Heart right ventricle (tissue), 16 donors: Measurements from ENCODE around the gene ADORA1. TPM values are rescaled to one million over a fixed set of nuclear protein-coding genes. Genes with fewer than 3 reads are reported as not detected.

ENCODE experiments used
- ATAC-seq, 8 donors: fragments of 200-7000 bp; cut with Tn5 transposase; one replicate each; pipeline ENCODE4 v1.9.1; 2020; ENCODE audit warnings: mild to moderate bottlenecking in 8 of 8, moderate library complexity in 8 of 8, moderate number of reproducible peaks in 1 of 8
- DNase-seq, 2 donors: peaks; one replicate each; pipeline ENCODE4 v3.0.0-alpha.2; 2020
- H3K27ac ChIP-seq, 10 donors: fragments of 200-600 bp; sonication (generic) in 2 of 10; one replicate each; pipeline versions ENCODE4 v1.5.0 to v1.8.0; 2020 to 2022; ENCODE audit warnings: mild to moderate bottlenecking in 3 of 10
- H3K27me3 ChIP-seq, 7 donors: fragments of 200-600 bp; one replicate each; pipeline ENCODE4 v1.8.0; 2021 to 2022; ENCODE audit warnings: mild to moderate bottlenecking in 2 of 7
- H3K36me3 ChIP-seq, 9 donors: fragments of 200-600 bp; sonication (generic) in 1 of 9; one replicate each; pipeline versions ENCODE4 v1.5.0 to v1.8.0; 2020 to 2022; ENCODE audit warnings: mild to moderate bottlenecking in 2 of 9
- H3K4me1 ChIP-seq, 9 donors: fragments of 200-600 bp; sonication (generic) in 1 of 9; one replicate each; pipeline versions ENCODE4 v1.5.0 to v1.8.0; 2020 to 2022; ENCODE audit warnings: mild to moderate bottlenecking in 4 of 9
- H3K4me3 ChIP-seq, 10 donors: fragments of 200-600 bp; sonication (generic) in 2 of 10; one replicate each; pipeline versions ENCODE4 v1.5.0 to v1.8.0; 2020 to 2022; ENCODE audit warnings: mild to moderate bottlenecking in 7 of 10, moderate library complexity in 2 of 10
- H3K9me3 ChIP-seq, 11 donors: fragments of 200-600 bp in 10 of 11; sonication (generic) in 2 of 11; one replicate each; pipeline versions ENCODE4 v1.5.0 to v1.8.0; 2013 to 2022; ENCODE audit warnings: mild to moderate bottlenecking in 2 of 11, control low read depth in 1 of 11, moderate library complexity in 1 of 11
- WGBS, 2 donors: extraction: QIAGEN DNeasy Blood & Tissue Kit; methylation state at CpG; one replicate each; pipeline ENCODE4 v1.1.7; 2013; ENCODE audit warnings: inconsistent platforms in 1 of 2; 5-methylcytosine and 5-hydroxymethylcytosine counted together
- intact Hi-C, 10 donors: fragments of 100-400 bp; cut with DNase I; formaldehyde crosslinking; loops; one replicate each; pipeline versions ENCODE4 v1.11.1 to v1.14.2; 2022
- polyA plus RNA-seq, 2 donors: library from polyadenylated mRNA; stranded (reverse); fragments of 200-250 nt; gene quantifications; one replicate each; pipeline ENCODE4 v1.2.3, GENCODE V29; 2013
- total RNA-seq, 10 donors: library from RNA; stranded (reverse); fragmentation: NEBNext Ultra II Directional in 3 of 10; extraction: Animal tissue kit (Norgen Biotek cat#: 25700) in 3 of 10; gene quantifications; one replicate each; pipeline versions ENCODE4 v1.2.1 to v1.2.4, GENCODE V29; 2021 to 2023
- TF ChIP-seq, protein P1 (sequence below), 9 donors: fragments of 200-600 bp; sonication (generic) in 2 of 9; IDR thresholded peaks; one replicate each; pipeline versions ENCODE4 v1.5.0 to v1.8.0; 2021 to 2022; ENCODE audit warnings: antibody characterized with exemption in 9 of 9, mild to moderate bottlenecking in 5 of 9, moderate library complexity in 1 of 9
- donor health status: Arrhythmogenic right ventricular cardiomyopathy.
- donor health status: ischemic (EF 13 %, LVEDD 7.1; RV severe dilation, severe dysfunction).
- donor health status: healthy with polysubstance abuse.
- donor health status: DM: no; HTN: yes; CAD: no.
- donor health status: DM: no; HTN: no; CAD: no.
- donor health status: ischemic (EF 25% LVEDD 6.9; RV normal size, moderate dysfunction).
- donor health status: ischemic (EF 25% LVEDD 5.7; RV mildly dilated, moderate dysfunction).
- donor health status: healthy.
- donor health status: DM: yes; HTN: yes; CAD: no.
- donor health status: Ischemic cardiomyopathy.
- donor health status: ischemic (EF 35%, LVEDD 5.7; RV mildly dilated, moderate dysfunction).
- donor health status: nonischemic (EF 11% LVEDD 7.7; RV severe dilation, severe dysfunction).
- donor health status: DM: yes; HTN: yes; CAD: no.
- donor health status: PGD.
- donor health status: ischemic (EF 29% LVEDD 5.4; RV normal size, mild dysfunction).
- donor health status: nonischemic (EF 23%, LVEDD 6.1; RV moderate dilation, normal function).

The ADORA1 gene
- total and polyA plus RNA-seq, 12 donors: 1.8 to 12.2 (median 8.9) TPM

DNA sequence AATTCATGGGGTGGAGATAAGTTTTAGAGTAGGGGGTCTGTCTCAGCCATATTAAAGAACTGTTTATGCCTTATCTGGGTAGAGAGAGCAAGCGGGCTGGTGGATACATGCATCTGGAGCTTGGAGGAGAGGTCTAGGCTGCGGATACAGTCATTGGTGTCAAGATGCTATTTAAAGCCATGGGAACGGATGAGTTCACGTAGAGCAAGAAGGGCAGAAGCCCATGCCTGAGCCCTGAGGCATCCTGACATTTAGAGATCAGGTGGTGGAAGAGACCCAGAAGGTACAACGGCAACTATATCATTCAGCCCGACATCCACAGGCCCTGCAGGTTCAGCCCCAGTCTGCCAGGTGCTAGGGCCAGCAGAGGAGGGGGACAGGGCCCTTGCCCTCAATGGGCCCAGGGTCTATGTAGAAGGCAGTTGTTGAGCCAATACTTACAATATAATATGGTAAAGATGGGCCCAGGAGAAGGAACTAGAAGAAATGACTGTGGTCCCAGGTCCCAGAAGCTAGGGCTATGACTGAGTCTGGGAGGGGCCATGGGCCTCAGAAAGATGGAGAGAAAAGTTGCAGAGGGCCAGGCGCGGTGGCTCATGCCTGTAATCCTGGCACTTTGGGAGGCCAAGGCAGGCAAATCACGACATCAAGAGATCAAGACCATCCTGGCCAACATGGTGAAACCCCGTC is 74.1 kb downstream of the ADORA1 start:
- ATAC-seq (no peak), DNase-seq (no peak)
- Histone ChIP-seq H3K27me3 (peaks cover 0 to 3% (median 0%) of the 10 kb centered on the region in 7 donors), H3K4me3 (no peak overlapping the region), H3K27ac (peak overlapping the region in 6 of 10 donors; percentile 41 to 70 (median 58)), H3K36me3 (no peaks in the 10 kb centered on the region), H3K9me3 (no peaks in the 10 kb centered on the region), H3K4me1 (peaks cover 0 to 46% (median 16%) of the 10 kb centered on the region in 9 donors)
- TF ChIP-seq, protein P1, sequence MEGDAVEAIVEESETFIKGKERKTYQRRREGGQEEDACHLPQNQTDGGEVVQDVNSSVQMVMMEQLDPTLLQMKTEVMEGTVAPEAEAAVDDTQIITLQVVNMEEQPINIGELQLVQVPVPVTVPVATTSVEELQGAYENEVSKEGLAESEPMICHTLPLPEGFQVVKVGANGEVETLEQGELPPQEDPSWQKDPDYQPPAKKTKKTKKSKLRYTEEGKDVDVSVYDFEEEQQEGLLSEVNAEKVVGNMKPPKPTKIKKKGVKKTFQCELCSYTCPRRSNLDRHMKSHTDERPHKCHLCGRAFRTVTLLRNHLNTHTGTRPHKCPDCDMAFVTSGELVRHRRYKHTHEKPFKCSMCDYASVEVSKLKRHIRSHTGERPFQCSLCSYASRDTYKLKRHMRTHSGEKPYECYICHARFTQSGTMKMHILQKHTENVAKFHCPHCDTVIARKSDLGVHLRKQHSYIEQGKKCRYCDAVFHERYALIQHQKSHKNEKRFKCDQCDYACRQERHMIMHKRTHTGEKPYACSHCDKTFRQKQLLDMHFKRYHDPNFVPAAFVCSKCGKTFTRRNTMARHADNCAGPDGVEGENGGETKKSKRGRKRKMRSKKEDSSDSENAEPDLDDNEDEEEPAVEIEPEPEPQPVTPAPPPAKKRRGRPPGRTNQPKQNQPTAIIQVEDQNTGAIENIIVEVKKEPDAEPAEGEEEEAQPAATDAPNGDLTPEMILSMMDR (IDR thresholded peaks at IDR 0.05): no peak
- 83 to 87% methylated on average over 10 of the region's 10 CpGs for WGBS, 2 donors
- intact Hi-C loops: no loop called here

DNA sequence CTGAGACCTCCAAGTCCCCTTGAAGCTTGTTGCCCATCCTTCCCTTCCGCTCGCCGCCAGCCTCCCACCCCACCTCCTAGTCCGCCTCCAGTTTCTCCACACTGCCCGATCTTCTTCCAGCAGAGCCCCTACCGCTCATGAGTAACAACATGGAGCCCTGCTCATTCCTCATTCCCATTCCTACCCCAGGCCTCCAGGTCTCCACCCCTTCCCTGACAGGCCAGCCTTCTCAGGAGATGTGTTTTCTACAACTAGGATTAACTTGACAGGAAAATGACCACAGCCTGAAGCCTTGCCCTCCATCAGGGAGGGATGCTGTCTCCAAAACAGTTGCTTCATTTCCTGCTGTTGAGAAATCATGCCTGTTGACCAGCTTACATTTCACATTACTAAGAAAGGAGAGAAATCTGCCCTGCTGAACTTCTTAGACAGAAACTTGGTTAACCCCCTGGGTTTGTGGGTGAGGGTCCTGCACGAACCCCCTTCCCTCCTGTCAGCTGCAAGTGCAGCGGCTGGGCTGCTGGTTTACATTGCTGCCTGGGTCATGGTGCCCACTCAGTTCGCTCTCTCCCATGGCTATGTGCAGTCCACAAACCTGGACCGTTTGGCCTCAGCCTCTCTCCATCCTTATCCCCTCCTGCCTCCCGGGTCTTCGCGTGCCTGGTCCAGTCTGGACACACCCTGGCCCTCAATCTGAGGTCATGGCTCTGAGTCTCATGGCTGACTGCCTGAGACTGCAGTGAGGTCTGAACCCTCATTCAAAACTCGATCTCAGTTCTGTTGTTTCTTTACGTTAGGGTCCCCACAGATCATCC is 75.1 kb downstream of the ADORA1 start:
- H3K4me1 ChIP-seq: peaks cover 0 to 46% (median 16%) of the 10 kb centered on the region in 9 donors
- TF ChIP-seq, protein P1 (IDR thresholded peaks at IDR 0.05): no peak
- H3K27ac ChIP-seq: peak overlapping the region in 7 of 10 donors; percentile 4 to 74 (median 57)
- ATAC-seq (peak; percentile 48 to 82 (median 68)), DNase-seq (peak; percentile 18 to 43)
- peaks cover 0 to 3% (median 0%) of the 10 kb centered on the region in 7 donors for H3K27me3 ChIP-seq
- intact Hi-C loops: no loop called here
- WGBS, 2 donors: 76 to 78% methylated on average over 15 of the region's 15 CpGs
- H3K36me3 ChIP-seq: no peaks in the 10 kb centered on the region
- no peaks in the 10 kb centered on the region for H3K9me3 ChIP-seq
- H3K4me3 ChIP-seq: no peak overlapping the region

DNA sequence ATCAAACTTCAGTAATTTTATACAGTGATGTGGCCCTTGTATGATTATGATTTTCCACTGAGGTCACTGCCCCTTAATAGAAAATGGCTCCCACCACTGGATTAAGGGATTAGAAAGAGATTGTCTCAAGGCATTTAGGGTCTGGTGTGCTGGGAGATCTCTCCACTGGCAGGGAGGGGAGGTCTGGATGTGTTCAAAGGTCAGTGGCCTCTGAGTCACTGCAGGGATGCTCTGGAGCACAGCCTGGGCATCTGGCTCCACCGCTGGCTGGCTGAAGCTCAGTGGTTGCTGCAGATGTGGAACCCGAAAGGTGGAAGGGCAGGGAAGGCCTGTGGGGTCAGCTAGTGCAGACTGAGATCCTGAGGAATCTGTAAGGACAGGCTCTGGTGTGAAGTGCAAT is 77.2 kb downstream of the ADORA1 start:
- DNase-seq: no peak

GRCh38 chr1:203206129-203206687 is 78.7 kb downstream of the ADORA1 start:
- Histone ChIP-seq H3K27me3 (peaks cover 0 to 3% (median 0%) of the 10 kb centered on the region in 7 donors), H3K36me3 (no peaks in the 10 kb centered on the region), H3K27ac (no peak overlapping the region), H3K9me3 (no peaks in the 10 kb centered on the region), H3K4me3 (no peak overlapping the region), H3K4me1 (peaks cover 0 to 21% (median 0%) of the 10 kb centered on the region in 9 donors)
- no peak for DNase-seq
- ATAC-seq: no peak
- 81 to 85% methylated on average over 5 of the region's 5 CpGs for WGBS, 2 donors
- intact Hi-C loops: no loop called here
- TF ChIP-seq, protein P1 (IDR thresholded peaks at IDR 0.05): no peak

More for the DNA sequence above, 77.2 kb downstream of the ADORA1 start:
- intact Hi-C loops: no loop called here
- no peak overlapping the region for H3K27ac ChIP-seq
- TF ChIP-seq, protein P1 (IDR thresholded peaks at IDR 0.05): no peak
- H3K36me3 ChIP-seq: no peaks in the 10 kb centered on the region
- H3K4me1 ChIP-seq: peaks cover 0 to 34% (median 11%) of the 10 kb centered on the region in 9 donors
- no peak for ATAC-seq
- no peak overlapping the region for H3K4me3 ChIP-seq
- H3K9me3 ChIP-seq: no peaks in the 10 kb centered on the region
- H3K27me3 ChIP-seq: peaks cover 0 to 3% (median 0%) of the 10 kb centered on the region in 7 donors
- 82 to 86% methylated on average over 2 of the region's 2 CpGs for WGBS, 2 donors
